ENCODE data around the gene BPIFB2.
"Not testable (repeated sequence)": the region's sequence is repeated elsewhere in the genome, so short reads cannot be mapped to it uniquely, and the experiment has no call there.

Gene BPIFB2, protein sequence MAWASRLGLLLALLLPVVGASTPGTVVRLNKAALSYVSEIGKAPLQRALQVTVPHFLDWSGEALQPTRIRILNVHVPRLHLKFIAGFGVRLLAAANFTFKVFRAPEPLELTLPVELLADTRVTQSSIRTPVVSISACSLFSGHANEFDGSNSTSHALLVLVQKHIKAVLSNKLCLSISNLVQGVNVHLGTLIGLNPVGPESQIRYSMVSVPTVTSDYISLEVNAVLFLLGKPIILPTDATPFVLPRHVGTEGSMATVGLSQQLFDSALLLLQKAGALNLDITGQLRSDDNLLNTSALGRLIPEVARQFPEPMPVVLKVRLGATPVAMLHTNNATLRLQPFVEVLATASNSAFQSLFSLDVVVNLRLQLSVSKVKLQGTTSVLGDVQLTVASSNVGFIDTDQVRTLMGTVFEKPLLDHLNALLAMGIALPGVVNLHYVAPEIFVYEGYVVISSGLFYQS

GRCh38 chr20:33007376-33008335 is at the start of gene BPIFB2:
TSS of gene BPIFB2 (plus strand) at chr20:33007704. CDS start at chr20:33008575, 871 bp downstream.
- no peak for DNase-seq

- DNase-seq: no peak
Observed at GRCh38 chr20:32958574-32958973, 48.9 kb upstream of the BPIFB2 start.

DNA sequence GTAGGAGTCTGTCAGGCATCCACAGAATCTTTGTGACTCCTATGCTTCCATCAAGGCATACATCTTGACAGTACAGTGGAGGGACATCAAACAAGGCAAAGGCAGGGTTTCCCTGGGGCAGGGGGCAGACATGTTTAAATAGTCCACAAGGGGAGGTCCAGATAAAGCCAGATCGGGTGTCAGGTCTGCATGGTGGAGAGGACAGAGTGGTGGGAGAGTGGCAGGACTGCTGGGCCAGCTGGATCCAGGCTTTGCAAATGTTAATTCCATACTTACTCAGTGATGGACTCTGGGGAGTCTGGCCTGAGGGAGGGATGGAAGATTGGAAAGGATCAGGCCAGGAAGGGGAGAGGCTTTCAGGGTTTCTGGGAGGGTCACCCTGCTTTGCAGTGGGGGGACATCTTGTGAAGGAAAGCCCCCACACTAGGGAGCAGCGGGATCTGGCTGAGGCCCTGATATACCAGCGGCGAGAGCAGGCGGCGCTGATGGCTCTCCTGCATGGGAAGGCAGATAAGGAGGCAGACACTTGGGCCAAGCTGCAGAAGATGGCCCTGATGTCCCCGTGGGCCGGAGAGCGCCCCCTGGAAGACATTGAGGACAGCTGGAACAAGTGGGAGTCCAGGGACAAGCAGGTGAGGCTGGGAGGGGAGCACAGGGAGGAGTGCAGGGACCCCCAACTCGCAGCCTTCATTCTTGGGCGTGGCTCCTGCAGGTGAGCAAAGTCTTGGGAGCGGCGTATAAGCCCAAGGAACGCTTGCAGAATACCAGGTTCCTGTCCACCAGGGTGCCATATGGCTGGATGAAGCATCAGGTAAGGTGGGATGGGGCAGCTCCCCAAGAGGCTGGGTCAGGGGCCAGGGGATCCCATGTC is 47.9 kb upstream of the BPIFB2 start:
- DNase-seq: no peak

- DNase-seq: no peak
Observed at GRCh38 chr20:32960222-32960518, 47.3 kb upstream of the BPIFB2 start.

- no peak for DNase-seq
Observed at GRCh38 chr20:32960849-32961731, 46.4 kb upstream of the BPIFB2 start.

DNA sequence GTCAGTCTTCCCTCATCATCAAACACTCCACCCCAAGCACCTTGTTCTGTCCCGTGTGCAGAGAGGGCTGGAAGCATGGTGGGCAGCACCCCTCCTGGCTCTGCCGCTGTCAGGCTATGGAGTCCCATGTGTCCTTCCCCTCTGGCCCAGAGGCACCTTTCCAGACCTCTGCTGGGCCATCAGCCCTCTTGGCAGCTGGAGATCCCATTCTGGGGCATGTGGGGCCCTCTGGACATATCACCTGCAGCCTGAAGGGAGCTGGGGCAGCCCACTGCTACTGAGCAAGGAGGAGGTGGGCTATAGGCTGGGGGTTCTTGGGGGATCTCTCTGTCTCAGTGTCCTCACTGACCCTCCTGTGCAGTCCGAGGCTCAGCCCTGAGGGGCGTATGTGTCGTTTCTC is 45.5 kb upstream of the BPIFB2 start:
- DNase-seq: no peak

DNA sequence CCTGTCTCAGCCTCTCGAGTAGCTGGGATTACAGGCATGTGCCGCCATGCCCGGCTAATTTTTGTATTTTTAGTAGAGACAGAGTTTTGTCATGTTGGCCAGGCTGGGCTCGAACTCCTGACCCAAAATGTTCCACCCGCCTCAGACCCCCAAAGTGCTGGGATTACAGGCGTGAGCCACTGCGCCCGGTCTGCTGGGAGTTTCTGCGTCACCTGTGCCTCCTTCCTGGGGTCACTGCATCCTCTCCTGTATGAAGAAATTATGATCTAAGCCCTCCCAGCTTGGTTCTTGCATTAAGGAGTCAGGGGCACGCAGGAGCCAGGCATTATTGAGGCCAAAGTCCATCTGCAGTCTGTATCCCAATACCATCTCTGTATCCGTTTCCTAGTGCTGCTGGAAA is 44.9 kb upstream of the BPIFB2 start:
- DNase-seq: not testable (repeated sequence)

DNA sequence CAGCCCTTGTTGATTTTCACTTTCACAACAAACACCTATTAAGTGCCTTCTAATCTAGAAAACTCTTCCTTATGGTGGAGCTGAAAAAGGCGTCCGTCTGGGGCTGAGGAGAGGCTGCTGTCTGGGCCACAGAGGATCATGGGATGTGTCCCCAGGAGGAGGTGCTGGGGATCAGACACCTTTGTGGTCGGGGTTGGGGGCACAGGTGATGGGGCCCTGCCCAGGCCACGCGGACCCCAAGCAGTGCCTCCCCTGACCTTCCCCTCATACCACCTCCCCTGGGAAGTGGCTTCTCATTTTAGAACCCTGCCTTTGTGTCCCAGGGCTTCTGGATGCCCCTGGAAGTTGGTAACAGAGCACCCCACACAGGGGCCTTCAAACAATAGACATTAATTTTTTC is 44.3 kb upstream of the BPIFB2 start:
- DNase-seq: no peak

DNA sequence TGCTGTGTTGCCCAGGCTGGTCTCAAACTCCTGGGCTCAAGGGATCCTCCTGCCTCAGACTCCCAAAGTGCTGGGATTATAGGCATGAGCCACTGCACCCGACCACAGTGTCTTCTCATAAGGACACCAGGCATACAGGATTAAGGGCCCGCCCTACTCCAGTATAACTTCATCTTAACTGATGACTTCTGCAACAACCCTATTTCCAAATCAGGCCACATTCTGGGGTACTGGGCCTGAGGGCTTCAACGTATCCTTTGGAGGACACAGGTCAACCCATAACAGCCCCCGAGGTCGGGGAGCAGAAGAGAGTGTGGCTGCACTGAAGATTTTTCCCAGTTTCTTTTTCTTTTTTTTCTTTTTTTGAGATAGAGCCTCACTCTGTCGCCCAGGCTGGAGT is 42.9 kb upstream of the BPIFB2 start:
- no peak for DNase-seq

DNA sequence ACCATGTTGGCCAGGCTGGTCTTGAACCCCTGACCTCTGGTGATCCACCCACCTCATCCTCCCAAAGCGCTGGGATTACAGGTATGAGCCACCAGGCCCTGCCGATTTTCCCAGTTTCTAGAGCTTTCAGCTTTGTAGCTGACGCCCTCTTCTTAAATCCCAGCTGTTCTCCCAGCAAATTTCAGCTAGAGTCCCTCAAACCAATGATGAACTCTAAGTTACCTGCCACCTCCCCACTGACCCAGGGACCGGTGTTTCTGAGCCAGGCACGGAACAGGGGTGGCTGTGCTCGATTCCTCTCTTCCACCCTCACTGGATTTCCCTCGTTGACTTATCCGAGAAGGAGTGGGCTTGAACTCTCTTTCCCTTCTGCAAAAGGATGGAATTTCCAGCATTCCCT is 42.4 kb upstream of the BPIFB2 start:
- DNase-seq: no peak

GRCh38 chr20:32965581-32966373 is 41.7 kb upstream of the BPIFB2 start:
- no peak for DNase-seq

GRCh38 chr20:32966382-32966781 is 41.1 kb upstream of the BPIFB2 start:
- no peak for DNase-seq

DNA sequence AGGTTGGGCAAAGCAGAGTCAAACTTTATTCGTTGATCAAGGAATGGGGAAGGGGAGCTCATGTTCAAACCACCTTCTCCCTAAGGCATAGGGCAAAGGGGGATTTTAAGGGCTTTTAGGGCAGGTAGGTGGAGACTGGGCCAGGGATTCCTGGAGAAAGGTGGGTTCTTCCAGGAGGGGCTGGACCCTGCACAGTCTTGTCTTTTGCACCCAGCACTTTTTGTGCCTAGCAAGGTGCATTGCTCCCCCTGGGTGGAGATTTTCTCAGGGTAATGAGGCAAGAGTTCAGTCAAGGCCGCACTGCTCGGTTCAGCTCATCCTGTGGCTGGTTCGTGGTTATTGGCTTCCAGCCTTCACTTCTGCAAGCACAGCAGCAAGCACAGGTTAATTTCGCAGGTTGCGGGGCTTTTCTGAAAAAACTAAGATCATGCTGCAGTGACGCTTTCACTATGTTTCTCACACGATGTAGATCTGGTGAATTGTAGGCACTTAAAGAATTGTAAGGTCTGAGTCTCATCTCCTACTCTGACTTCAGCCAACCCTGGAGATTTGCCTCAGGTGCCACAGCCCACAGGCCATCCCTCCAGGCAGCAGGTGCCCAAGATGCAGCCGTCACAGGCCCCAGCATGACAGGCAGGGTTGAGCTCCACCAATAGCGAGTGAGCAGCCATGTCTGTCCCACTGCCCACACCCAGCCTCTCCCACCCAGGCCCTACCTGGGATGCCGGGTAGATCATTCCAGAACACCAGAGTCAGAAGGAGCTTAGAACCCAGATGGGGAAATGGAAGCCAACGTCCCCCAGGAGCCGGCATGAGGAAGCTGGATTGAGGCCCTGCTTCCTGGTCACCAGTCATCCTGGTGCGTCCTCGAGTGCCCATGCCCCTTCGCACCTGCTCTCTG is 40.4 kb upstream of the BPIFB2 start:
- DNase-seq: peak; percentile 69

DNA sequence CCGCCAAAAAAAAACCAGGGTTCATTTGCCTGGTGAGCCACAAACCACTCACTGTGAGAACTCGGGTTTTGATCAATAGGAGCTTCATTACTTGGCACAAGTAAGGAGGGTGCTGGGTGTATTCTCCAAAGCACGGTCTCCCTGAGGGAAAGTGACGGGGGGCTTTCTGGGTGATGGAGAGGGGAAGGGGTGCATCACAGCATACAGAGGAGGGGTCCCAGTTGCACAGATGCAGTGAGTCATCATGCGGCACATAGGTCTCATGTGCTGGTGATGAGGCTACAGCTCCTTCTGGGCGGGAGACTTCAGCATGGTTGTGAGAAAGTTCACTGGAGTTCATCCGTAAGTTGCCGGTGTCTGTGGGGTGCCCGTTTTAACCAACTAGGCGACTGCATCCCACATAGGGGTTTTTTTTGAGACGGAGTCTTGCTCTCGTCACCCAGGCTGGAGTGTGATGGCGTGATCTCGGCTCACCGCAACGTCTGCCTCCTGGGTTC is 39.5 kb upstream of the BPIFB2 start:
- DNase-seq: no peak

DNA sequence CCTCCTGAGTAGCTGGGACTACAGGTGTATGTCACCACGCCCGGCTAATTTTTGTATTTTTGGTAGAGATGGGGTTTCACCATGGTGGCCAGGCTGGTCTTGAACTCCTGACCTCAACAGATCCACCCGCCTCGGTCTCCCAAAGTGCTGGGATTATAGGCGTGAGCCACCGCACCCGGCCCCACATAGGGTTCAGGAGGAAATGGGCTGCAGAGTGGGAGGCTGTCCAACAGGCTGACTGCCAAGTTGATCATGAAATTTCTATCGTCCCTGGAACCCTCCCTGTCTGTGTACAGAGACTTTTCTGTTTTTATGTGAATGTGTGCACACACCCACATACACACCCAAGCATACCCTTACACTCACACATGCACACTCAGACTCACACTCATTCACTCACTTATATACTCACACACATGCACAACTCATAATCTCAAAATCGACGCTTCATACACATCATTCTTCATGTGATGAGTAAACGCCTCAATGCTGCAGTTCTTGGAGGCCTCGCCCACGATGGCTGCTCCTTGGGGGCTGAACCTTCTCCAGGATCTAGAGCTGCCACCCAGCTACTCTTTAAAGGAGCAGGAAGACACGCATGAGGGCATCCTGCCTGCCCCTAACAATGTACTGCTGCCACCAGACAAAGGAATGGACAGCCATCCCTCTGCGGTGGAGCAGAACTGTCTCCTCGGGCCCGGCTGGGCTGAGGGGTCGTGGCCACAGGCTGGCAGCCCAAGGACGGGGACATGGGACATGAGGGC is 38.8 kb upstream of the BPIFB2 start:
- DNase-seq: no peak

GRCh38 chr20:32969356-32970114 is 38.0 kb upstream of the BPIFB2 start:
- DNase-seq: no peak

DNA sequence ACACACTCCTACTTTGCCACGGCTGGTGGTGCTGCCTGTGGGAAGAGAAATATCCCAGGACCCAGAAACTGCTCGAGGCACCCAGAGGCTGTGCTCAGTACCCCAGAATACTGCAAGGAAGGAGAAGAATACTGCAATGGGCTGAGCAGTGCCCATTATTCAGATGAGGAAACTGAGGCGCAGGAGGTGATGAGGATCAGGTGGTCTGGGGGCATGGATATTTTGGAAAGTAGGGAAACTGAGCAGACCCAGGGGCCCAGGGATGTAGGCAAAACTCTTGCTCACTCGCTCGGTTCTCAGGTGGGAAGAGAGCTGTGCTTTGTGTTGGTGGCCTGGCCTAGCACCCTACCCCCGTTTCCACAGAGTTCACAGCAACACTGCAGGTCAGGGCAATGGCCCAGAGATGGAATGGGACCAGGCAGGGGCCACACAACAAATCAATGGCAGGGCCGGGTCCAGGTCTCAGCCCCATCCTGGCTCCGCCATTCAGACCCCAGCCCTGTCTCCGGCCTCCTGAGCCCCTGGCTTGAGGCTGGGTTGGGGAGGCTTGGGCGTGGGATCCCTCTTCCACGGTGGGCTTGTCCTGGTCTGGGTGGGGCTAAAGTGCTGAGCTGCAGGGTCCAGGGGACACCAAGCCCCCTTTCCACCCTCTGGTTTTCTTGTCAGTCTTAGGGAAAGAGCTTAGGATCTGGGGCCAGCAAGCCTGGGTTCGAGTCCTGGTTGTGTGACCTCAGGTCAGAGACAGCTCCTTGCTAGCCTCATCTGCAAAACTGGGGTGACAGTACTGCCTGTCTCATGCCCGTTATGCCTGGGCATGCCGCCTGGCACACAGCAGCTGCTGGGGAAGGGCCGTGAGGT is 37.2 kb upstream of the BPIFB2 start:
- no peak for DNase-seq

All from NK-92 treated with Interleukin-12 subunit alpha and Interleukin-12 subunit beta, amount 100 ng/mL, for 24 hours (cell line).